Ascending aorta (tissue), 2 donors: Measurements from ENCODE around the gene RHBDF2. TPM values are rescaled to one million over a fixed set of nuclear protein-coding genes. Genes with fewer than 3 reads are reported as not detected.
A peak's percentile ranks its signal among the peaks of the same experiment; 100 is the strongest.

Experiments used
- DNase-seq, 2 donors: peaks; one replicate each; pipeline ENCODE4 v3.0.0-alpha.2; 2019; ENCODE audit warnings: low spot score in 2 of 2
- H3K27ac ChIP-seq, 2 donors: fragments of 200-600 bp; sonication (generic); one replicate each; pipeline ENCODE4 v1.5.1; 2016 to 2017; ENCODE audit warnings: mild to moderate bottlenecking in 1 of 2
- H3K27me3 ChIP-seq: fragments of 200-600 bp; sonication (generic); one replicate; pipeline ENCODE4 v1.5.1; 2017
- H3K36me3 ChIP-seq, 2 donors: fragments of 200-600 bp; sonication (generic); one replicate each; pipeline ENCODE4 v1.5.1; 2016
- H3K4me1 ChIP-seq, 2 donors: fragments of 200-600 bp; sonication (generic); one replicate each; pipeline ENCODE4 v1.5.1; 2016 to 2017; ENCODE audit warnings: mild to moderate bottlenecking in 1 of 2
- H3K4me3 ChIP-seq, 2 donors: fragments of 200-600 bp; sonication (generic); one replicate each; pipeline ENCODE4 v1.5.1; 2016 to 2017; ENCODE audit warnings: mild to moderate bottlenecking in 1 of 2
- H3K9me3 ChIP-seq, 2 donors: fragments of 200-600 bp; sonication (generic); one replicate each; pipeline ENCODE4 v1.5.1; 2016
- CTCF ChIP-seq, 3 experiments: fragments of 200-600 bp in 2 of 3; fragments of 450-650 bp in 1 of 3; sonication (generic) in 2 of 3; IDR thresholded peaks; one replicate each; pipeline ENCODE4 v1.5.1; 2016 to 2019; ENCODE audit warnings: antibody characterized with exemption in 3 of 3, mild to moderate bottlenecking in 1 of 3, moderate library complexity in 1 of 3
- intact Hi-C: fragments of 100-400 bp; cut with DNase I; formaldehyde crosslinking; loops from one replicate; pipeline ENCODE4 v1.15.1; 2023
- total RNA-seq: library from RNA; depleted of rRNA; stranded (reverse); fragments of >200 nt; gene quantifications from one replicate; pipeline ENCODE4 v1.1.0, GENCODE V29; 2016

Gene RHBDF2
- total RNA-seq, 1 donor from 2014 or later, result 12.7 TPM

GRCh38 chr17:76547183-76547641 is 46.0 kb upstream of the RHBDF2 start:
- TF ChIP-seq CTCF (IDR thresholded peaks at IDR 0.05), result peak; percentile 46 to 74 (median 63)
- Histone ChIP-seq H3K4me1 (no peaks in the 10 kb centered on the region), H3K9me3 (no peaks in the 10 kb centered on the region), H3K27ac (no peak overlapping the region), H3K36me3 (no peaks in the 10 kb centered on the region), H3K4me3 (no peak overlapping the region), H3K27me3 (peaks cover 3% of the 10 kb centered on the region)
- DNase-seq, result peak in 1 of 2 donors; percentile 74
- intact Hi-C loops, result loop anchor here (1.0 kb wide), 1 partner anchor 24 kb away; no protein-coding TSS in a partner anchor

DNA sequence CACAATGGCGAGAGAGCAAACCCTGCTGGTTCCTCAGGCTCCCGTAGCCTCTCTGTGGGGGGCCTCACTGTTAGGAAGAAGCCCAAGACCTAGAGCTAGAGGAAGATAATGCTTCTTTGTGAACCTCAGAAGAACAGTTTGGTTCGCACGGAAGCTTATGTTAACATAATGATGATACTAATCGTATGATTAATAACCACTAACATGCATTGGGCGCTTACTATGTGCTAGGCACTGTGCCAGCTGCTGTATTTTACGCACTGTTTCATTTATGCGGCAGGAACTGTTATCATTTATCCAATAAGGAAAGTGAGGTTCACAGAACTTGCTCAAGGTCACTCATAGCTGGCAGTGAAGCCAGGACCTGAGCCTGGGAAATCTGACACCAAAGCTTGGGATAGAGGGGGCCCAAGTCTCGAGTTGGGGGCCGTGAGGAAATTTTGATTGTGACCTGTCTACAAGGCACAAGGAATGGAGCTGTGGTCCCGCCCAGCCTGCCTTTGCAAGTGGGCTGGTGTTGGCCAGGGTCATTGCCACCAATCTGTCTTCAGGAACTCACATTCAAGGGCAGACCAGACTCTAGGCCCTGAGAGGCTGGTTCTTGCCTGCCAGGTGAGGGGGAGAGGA is 45.4 kb upstream of the RHBDF2 start:
- intact Hi-C loops, result loop anchor here (1.0 kb wide), 1 partner anchor 23 kb away; no protein-coding TSS in a partner anchor
- no peak for TF ChIP-seq CTCF (IDR thresholded peaks at IDR 0.05)
- H3K4me3 ChIP-seq, result no peak overlapping the region
- DNase-seq, result no peak
- no peak overlapping the region for H3K27ac ChIP-seq
- peaks cover 3% of the 10 kb centered on the region for H3K27me3 ChIP-seq
- no peaks in the 10 kb centered on the region for H3K9me3 ChIP-seq
- no peaks in the 10 kb centered on the region for H3K36me3 ChIP-seq
- no peaks in the 10 kb centered on the region for H3K4me1 ChIP-seq

DNA sequence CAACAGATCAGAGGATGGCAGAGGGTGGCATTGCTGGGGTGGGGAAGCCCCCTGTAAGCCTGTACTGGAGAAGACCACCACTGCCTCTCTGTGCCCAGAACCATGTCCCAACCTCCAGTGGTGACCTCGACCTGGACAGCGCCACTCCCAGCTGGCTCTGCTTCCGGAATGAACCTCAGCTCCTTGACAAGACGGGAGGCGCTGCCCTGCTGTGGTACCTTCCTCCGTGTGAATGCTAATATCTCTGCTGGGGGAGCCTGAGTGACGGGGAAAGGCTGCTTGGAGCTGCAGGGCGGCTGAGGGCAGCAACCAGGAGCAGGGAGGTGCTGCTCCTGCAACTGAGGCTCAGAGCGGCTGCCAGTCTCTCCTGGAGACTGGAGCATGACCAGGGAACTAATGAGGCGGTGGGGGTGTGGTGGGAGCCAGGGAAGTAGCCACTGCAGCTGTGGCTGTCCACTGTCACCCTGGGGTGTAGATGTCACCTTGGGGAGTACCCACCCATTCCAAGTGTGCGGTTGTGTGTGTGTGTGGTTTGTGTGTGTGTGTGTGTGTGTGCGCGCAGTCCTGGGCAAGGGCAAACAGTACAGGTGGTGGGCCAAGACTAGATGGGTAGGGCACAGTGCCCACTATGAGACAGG is 44.8 kb upstream of the RHBDF2 start:
- no peak for DNase-seq
- peaks cover 3% of the 10 kb centered on the region for H3K27me3 ChIP-seq
- H3K4me3 ChIP-seq, result no peak overlapping the region
- H3K36me3 ChIP-seq, result no peaks in the 10 kb centered on the region
- H3K9me3 ChIP-seq, result no peaks in the 10 kb centered on the region
- TF ChIP-seq CTCF (IDR thresholded peaks at IDR 0.05), result no peak
- intact Hi-C loops, result no loop called here
- H3K4me1 ChIP-seq, result peaks cover 0 to 2% of the 10 kb centered on the region in 2 donors
- no peak overlapping the region for H3K27ac ChIP-seq

DNA sequence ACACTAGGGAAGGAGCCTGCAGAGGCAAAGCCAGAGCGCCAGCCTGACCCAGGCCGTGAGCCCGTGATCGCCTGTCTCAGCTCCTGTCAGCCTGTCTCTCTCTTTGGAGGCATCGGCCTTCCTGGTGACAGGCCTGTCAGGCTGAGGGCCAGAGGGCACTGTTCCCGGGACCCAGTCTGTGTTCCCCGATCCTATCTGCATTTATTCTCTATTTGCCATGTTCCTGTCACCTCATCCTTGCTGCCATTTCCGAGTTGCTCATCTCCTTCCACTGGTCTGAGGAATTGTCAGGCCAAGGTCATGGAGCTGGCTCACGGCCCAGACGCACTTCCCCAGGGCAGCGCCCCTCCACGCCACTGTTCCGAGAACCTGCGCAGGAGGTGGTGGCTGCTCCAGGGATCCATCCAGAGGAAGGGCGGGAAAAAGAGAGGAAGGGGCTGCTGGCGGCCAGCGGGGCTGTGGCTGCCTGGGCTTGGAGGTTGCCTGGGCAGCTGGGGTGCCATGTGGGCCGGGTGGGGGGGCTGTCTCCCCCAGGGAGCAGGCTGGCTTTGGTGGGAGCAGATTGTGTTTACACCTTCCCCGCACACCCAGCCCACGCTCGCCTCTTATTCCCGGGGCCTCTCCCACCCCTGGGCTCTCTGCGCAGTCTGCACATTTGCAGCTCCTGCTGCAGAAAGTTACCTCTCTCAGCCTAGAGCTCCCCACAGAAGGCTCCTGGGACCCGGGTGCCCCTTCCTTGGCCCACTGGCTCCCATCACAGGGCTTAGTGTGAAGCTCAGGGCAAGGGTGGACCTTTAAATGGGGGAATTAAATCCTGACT is 43.5 kb upstream of the RHBDF2 start:
- H3K4me3 ChIP-seq, result no peak overlapping the region
- no peaks in the 10 kb centered on the region for H3K36me3 ChIP-seq
- no peak for TF ChIP-seq CTCF (IDR thresholded peaks at IDR 0.05)
- H3K27me3 ChIP-seq, result peaks cover 3% of the 10 kb centered on the region
- peaks cover 4 to 7% of the 10 kb centered on the region in 2 donors for H3K4me1 ChIP-seq
- DNase-seq, result no peak
- no peak overlapping the region for H3K27ac ChIP-seq
- intact Hi-C loops, result no loop called here
- H3K9me3 ChIP-seq, result no peaks in the 10 kb centered on the region

- Histone ChIP-seq H3K9me3 (no peaks in the 10 kb centered on the region), H3K36me3 (no peaks in the 10 kb centered on the region), H3K27me3 (peaks cover 3% of the 10 kb centered on the region), H3K27ac (no peak overlapping the region), H3K4me3 (no peak overlapping the region), H3K4me1 (peaks cover 4 to 7% of the 10 kb centered on the region in 2 donors)
- intact Hi-C loops, result no loop called here
- DNase-seq, result no peak
- TF ChIP-seq CTCF (IDR thresholded peaks at IDR 0.05), result no peak
Measured at GRCh38 chr17:76543826-76544545, 42.8 kb upstream of the RHBDF2 start.
